Liver (tissue), 9 donors: Measurements from ENCODE around the gene ACTRT2. TPM values are rescaled to one million over a fixed set of nuclear protein-coding genes. Genes with fewer than 3 reads are reported as not detected.

Experiments used
- DNase-seq: peaks from one replicate; pipeline ENCODE4 v3.0.0-alpha.2; 2017; ENCODE audit warnings: low spot score
- H3K27ac ChIP-seq, 2 donors: one replicate each; pipeline ENCODE4 v1.7.0; 2013; ENCODE audit warnings: inconsistent platforms in 2 of 2, low read length in 2 of 2, control low read depth in 1 of 2, low read depth in 1 of 2, mild to moderate bottlenecking in 1 of 2
- H3K27me3 ChIP-seq, 4 donors: one replicate each; pipeline versions ENCODE4 v1.6.1 to v1.7.0; 2013; ENCODE audit warnings: low read length in 3 of 4, inconsistent platforms in 1 of 4, mild to moderate bottlenecking in 1 of 4, moderate library complexity in 1 of 4; ENCODE audit not compliant: control insufficient read depth in 4 of 4, insufficient read depth in 4 of 4
- H3K36me3 ChIP-seq, 4 donors: one replicate each; pipeline versions ENCODE4 v1.6.1 to v1.7.0; 2013; ENCODE audit warnings: low read length in 3 of 4, mild to moderate bottlenecking in 3 of 4, low read depth in 1 of 4, moderate library complexity in 1 of 4; ENCODE audit not compliant: control insufficient read depth in 4 of 4, insufficient read depth in 3 of 4
- H3K4me1 ChIP-seq, 4 donors: one replicate each; pipeline versions ENCODE4 v1.6.1 to v1.7.0; 2013; ENCODE audit warnings: low read length in 3 of 4, mild to moderate bottlenecking in 3 of 4, moderate library complexity in 1 of 4; ENCODE audit not compliant: control insufficient read depth in 4 of 4, insufficient read depth in 4 of 4
- H3K4me3 ChIP-seq, 3 donors: one replicate each; pipeline versions ENCODE4 v1.6.1 to v1.7.0; 2013; ENCODE audit warnings: low read length in 3 of 3, control low read depth in 1 of 3, low read depth in 1 of 3, mild to moderate bottlenecking in 1 of 3
- H3K9ac ChIP-seq, 2 donors: one replicate each; pipeline ENCODE4 v1.7.0; 2013; ENCODE audit warnings: low read length in 2 of 2, mild to moderate bottlenecking in 2 of 2, moderate library complexity in 2 of 2, control low read depth in 1 of 2, low read depth in 1 of 2
- H3K9me3 ChIP-seq, 4 donors: one replicate each; pipeline versions ENCODE4 v1.6.1 to v1.7.0; 2013; ENCODE audit warnings: low read length in 3 of 4; ENCODE audit not compliant: control insufficient read depth in 4 of 4
- ATF3 ChIP-seq: IDR thresholded peaks from 2 replicates; pipeline ENCODE4 v1.6.1; 2016; ENCODE audit warnings: antibody characterized with exemption
- CTCF ChIP-seq: fragments of 150-350 bp; IDR thresholded peaks from 2 replicates; pipeline ENCODE4 v1.5.1; 2017; ENCODE audit warnings: improper control_type of control experiment, low read depth, low read length; ENCODE audit not compliant: missing input control
- EGR1 ChIP-seq, 2 donors: IDR thresholded peaks; 2 replicates each; pipeline ENCODE4 v1.6.1; 2016 to 2018; ENCODE audit warnings: antibody characterized with exemption in 2 of 2, low read depth in 2 of 2
- FOXA1 ChIP-seq: IDR thresholded peaks from 2 replicates; pipeline ENCODE4 v1.6.1; 2016; ENCODE audit warnings: antibody characterized with exemption
- GABPA ChIP-seq, 2 donors: IDR thresholded peaks in 1 of 2; conservative IDR thresholded peaks in 1 of 2; 2 replicates each; pipeline ENCODE4 v1.6.1; 2016; ENCODE audit warnings: antibody characterized with exemption in 2 of 2, mild to moderate bottlenecking in 1 of 2, moderate library complexity in 1 of 2
- HNF4G ChIP-seq: IDR thresholded peaks from 2 replicates; pipeline ENCODE4 v1.6.1; 2016; ENCODE audit warnings: antibody characterized with exemption
- JUND ChIP-seq, 2 donors: IDR thresholded peaks; 2 replicates each; pipeline ENCODE4 v1.6.1; 2016; ENCODE audit warnings: antibody characterized with exemption in 2 of 2
- NR2F2 ChIP-seq: IDR thresholded peaks from 2 replicates; pipeline ENCODE4 v1.6.1; 2016; ENCODE audit warnings: antibody characterized with exemption
- RAD21 ChIP-seq, 2 donors: IDR thresholded peaks; 2 replicates each; pipeline ENCODE4 v1.6.1; 2016; ENCODE audit warnings: antibody characterized with exemption in 2 of 2, mild to moderate bottlenecking in 2 of 2
- REST ChIP-seq: IDR thresholded peaks from 2 replicates; pipeline ENCODE4 v1.6.1; 2016; ENCODE audit warnings: antibody characterized with exemption, mild to moderate bottlenecking
- RXRA ChIP-seq, 2 donors: IDR thresholded peaks; 2 replicates each; pipeline ENCODE4 v1.6.1; 2017 to 2018; ENCODE audit warnings: antibody characterized with exemption in 2 of 2, mild to moderate bottlenecking in 1 of 2
- SP1 ChIP-seq: IDR thresholded peaks from 2 replicates; pipeline ENCODE4 v1.6.1; 2018; ENCODE audit warnings: antibody characterized with exemption, mild to moderate bottlenecking
- YY1 ChIP-seq: IDR thresholded peaks from 2 replicates; pipeline ENCODE4 v1.6.1; 2016; ENCODE audit warnings: antibody characterized with exemption, mild to moderate bottlenecking
- ZBTB33 ChIP-seq: IDR thresholded peaks from 2 replicates; pipeline ENCODE4 v1.6.1; 2016; ENCODE audit warnings: antibody characterized with exemption
- WGBS: extraction: QIAGEN DNeasy Blood & Tissue Kit; methylation state at CpG from one replicate; pipeline ENCODE4 v1.1.7; 2013; 5-methylcytosine and 5-hydroxymethylcytosine counted together
- polyA plus RNA-seq, 2 donors: library from polyadenylated mRNA; stranded (reverse) in 1 of 2; unstranded in 1 of 2; fragments of 200-250 nt in 1 of 2; fragments of >200 nt in 1 of 2; fragmentation: Nextera tagmentation in 1 of 2; extraction: Ambion mirVana in 1 of 2; gene quantifications; one replicate each; pipeline versions ENCODE4 v1.2.1 to v1.2.3, GENCODE V29; 2013 to 2015
- total RNA-seq, 2 donors: library from RNA; depleted of rRNA; stranded (reverse); fragments of >200 nt; gene quantifications; one replicate each; pipeline ENCODE4 v1.2.3, GENCODE V29; 2014
- TF ChIP-seq, protein P1 (sequence below): IDR thresholded peaks from 2 replicates; pipeline ENCODE4 v1.6.1; 2016; ENCODE audit warnings: antibody characterized with exemption
- donor health status: healthy.
- donor health status: healthy.
- donor health status: healthy.
- donor health status: healthy.
- donor health status: healthy.

Gene ACTRT2
- total and polyA plus RNA-seq, 4 donors, result not detected

DNA sequence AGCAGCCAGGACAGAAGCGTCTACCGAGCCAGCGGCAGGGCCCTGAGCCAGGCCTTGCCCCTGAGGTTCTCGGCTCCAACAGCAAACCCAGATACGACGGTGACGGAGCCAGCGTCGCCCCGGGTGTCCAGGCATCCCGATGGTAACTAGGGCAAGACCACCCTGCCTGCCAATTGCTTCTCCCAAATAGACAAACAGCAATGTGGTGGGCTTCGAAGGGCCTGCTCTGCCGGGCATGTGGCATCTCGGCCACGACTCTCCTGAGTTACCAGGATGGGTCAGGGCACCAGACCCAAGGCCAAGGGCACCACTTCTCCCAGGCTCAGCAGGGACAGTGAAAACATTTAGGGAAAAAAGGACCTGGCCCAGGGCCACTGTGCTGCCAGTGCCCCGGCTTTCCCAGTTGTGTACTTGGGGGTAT, 3.2 kb upstream of the ACTRT2 start:
- Histone ChIP-seq H3K4me1 (no peaks in the 10 kb centered on the region), H3K27me3 (peaks cover 0 to 3% (median 0%) of the 10 kb centered on the region in 4 donors), H3K9me3 (no peaks in the 10 kb centered on the region), H3K4me3 (no peak overlapping the region), H3K36me3 (no peaks in the 10 kb centered on the region), H3K9ac (no peak overlapping the region), H3K27ac (no peak overlapping the region)
- WGBS, result 89% methylated on average over 16 of the region's 16 CpGs
- DNase-seq, result no peak
- TF ChIP-seq NR2F2, result no peak
- no peak for TF ChIP-seq CTCF
- no peak for TF ChIP-seq ZBTB33
- TF ChIP-seq EGR1 (IDR thresholded peaks at IDR 0.05; ENCODE audit: low read depth in 2 of 2), result no peak
- TF ChIP-seq YY1, result no peak
- no peak for TF ChIP-seq RAD21 (IDR thresholded peaks at IDR 0.05)
- TF ChIP-seq RXRA (IDR thresholded peaks at IDR 0.05), result no peak
- TF ChIP-seq, protein P1, sequence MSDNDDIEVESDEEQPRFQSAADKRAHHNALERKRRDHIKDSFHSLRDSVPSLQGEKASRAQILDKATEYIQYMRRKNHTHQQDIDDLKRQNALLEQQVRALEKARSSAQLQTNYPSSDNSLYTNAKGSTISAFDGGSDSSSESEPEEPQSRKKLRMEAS, result no peak
- no peak for TF ChIP-seq SP1
- no peak for TF ChIP-seq ATF3
- no peak for TF ChIP-seq HNF4G
- TF ChIP-seq FOXA1, result no peak

GRCh38 chr1:3018576-3018975, 2.7 kb upstream of the ACTRT2 start:
- no peaks in the 10 kb centered on the region for H3K4me1 ChIP-seq
- H3K27ac ChIP-seq, result no peak overlapping the region
- no peaks in the 10 kb centered on the region for H3K36me3 ChIP-seq
- no peak overlapping the region for H3K4me3 ChIP-seq
- no peak for TF ChIP-seq REST
- no peak for TF ChIP-seq SP1
- TF ChIP-seq ATF3, result no peak
- no peak for TF ChIP-seq NR2F2
- TF ChIP-seq JUND (IDR thresholded peaks at IDR 0.05), result no peak
- no peak for TF ChIP-seq YY1
- TF ChIP-seq CTCF, result no peak
- no peak for TF ChIP-seq GABPA (IDR thresholded peaks at IDR 0.05 in 1 of 2, conservative IDR thresholded peaks at IDR 0.05 in 1 of 2)
- no peak for TF ChIP-seq RXRA (IDR thresholded peaks at IDR 0.05)
- TF ChIP-seq EGR1 (IDR thresholded peaks at IDR 0.05; ENCODE audit: low read depth in 2 of 2), result no peak
- TF ChIP-seq, protein P1, result no peak
- TF ChIP-seq HNF4G, result no peak
- no peak for TF ChIP-seq ZBTB33
- no peaks in the 10 kb centered on the region for H3K9me3 ChIP-seq
- H3K9ac ChIP-seq, result no peak overlapping the region
- DNase-seq, result no peak
- 86% methylated on average over 16 of the region's 16 CpGs for WGBS
- peaks cover 0 to 3% (median 0%) of the 10 kb centered on the region in 4 donors for H3K27me3 ChIP-seq
